ENCODE measurements around the gene RAB36.
A peak's percentile ranks its signal among the peaks of the same experiment; 100 is the strongest.

Gene RAB36

GRCh38 chr22:23157560-23158515 lies 12.6 kb downstream of the RAB36 start:
- DNase-seq (ENCODE audit: low read depth, low spot score), result no peak

- DNase-seq (ENCODE audit: low read depth, low spot score), result no peak
These were observed 13.4 kb downstream of the RAB36 start for GRCh38 chr22:23158516-23159290.

GRCh38 chr22:23159291-23159630 lies 14.0 kb downstream of the RAB36 start:
- DNase-seq (ENCODE audit: low read depth, low spot score), result no peak

- no peak for DNase-seq (ENCODE audit: low read depth, low spot score)
These were observed 15.8 kb downstream of the RAB36 start for GRCh38 chr22:23161029-23161428.

- no peak for DNase-seq (ENCODE audit: low read depth, low spot score)
These were observed 16.3 kb downstream of the RAB36 start for GRCh38 chr22:23161574-23161973.

- DNase-seq (ENCODE audit: low read depth, low spot score), result peak; percentile 45
These were observed 18.4 kb downstream of the RAB36 start for GRCh38 chr22:23163665-23164064.

- DNase-seq (ENCODE audit: low read depth, low spot score), result no peak
These were observed 18.8 kb downstream of the RAB36 start for GRCh38 chr22:23164091-23164490.

GRCh38 chr22:23166042-23166831 lies 21.0 kb downstream of the RAB36 start:
- DNase-seq (ENCODE audit: low read depth, low spot score), result no peak

- DNase-seq (ENCODE audit: low read depth, low spot score), result no peak
These were observed 21.8 kb downstream of the RAB36 start for GRCh38 chr22:23166841-23167616.

GRCh38 chr22:23168391-23169042 lies 23.2 kb downstream of the RAB36 start:
- DNase-seq (ENCODE audit: low read depth, low spot score), result no peak

- DNase-seq (ENCODE audit: low read depth, low spot score), result no peak
These were observed 23.7 kb downstream of the RAB36 start for GRCh38 chr22:23169043-23169406.

GRCh38 chr22:23175817-23176644 lies 30.8 kb downstream of the RAB36 start:
- no peak for DNase-seq (ENCODE audit: low read depth, low spot score)

GRCh38 chr22:23176645-23177027 lies 31.4 kb downstream of the RAB36 start:
- no peak for DNase-seq (ENCODE audit: low read depth, low spot score)

- no peak for DNase-seq (ENCODE audit: low read depth, low spot score)
These were observed 31.9 kb downstream of the RAB36 start for GRCh38 chr22:23177197-23177596.

- DNase-seq (ENCODE audit: low read depth, low spot score), result peak; percentile 84
These were observed 33.4 kb downstream of the RAB36 start for GRCh38 chr22:23178512-23179254.

- DNase-seq (ENCODE audit: low read depth, low spot score), result no peak
These were observed 34.4 kb downstream of the RAB36 start for GRCh38 chr22:23179381-23180299.

- peak; percentile 86 for DNase-seq (ENCODE audit: low read depth, low spot score)
These were observed 35.1 kb downstream of the RAB36 start, which contains the start of gene BCR for GRCh38 chr22:23180301-23180892. BCR (plus strand) TSS chr22:23180509; CDS start chr22:23180961, 452 bp downstream.
